ENCODE results near the gene NT5DC3. TPM values are rescaled to one million over a fixed set of nuclear protein-coding genes. Genes with fewer than 3 reads are reported as not detected.

The NT5DC3 gene
- total and polyA plus RNA-seq, 2 experiments from 2014 or later, result 2.8 to 6.3 TPM

GRCh38 chr12:103793512-103794045, 47.5 kb downstream of the NT5DC3 start:
- H3K36me3 ChIP-seq (replicated peaks; ENCODE audit: insufficient read depth, low read depth), result no peaks in the 10 kb centered on the region
- H3K4me1 ChIP-seq (ENCODE audit: insufficient read depth), result no peaks in the 10 kb centered on the region
- no peaks in the 10 kb centered on the region for H3K9me3 ChIP-seq (ENCODE audit: low read depth)
- H3K79me2 ChIP-seq, result no peaks in the 10 kb centered on the region
- H3K4me3 ChIP-seq, result no peak overlapping the region
- no peak overlapping the region for H3K4me2 ChIP-seq
- H3K27ac ChIP-seq, result no peak overlapping the region
- H3K27me3 ChIP-seq, result no peaks in the 10 kb centered on the region
- TF ChIP-seq EZH2 (IDR thresholded peaks at IDR 0.05; ENCODE audit: borderline replicate concordance) (no peak), EZH2phosphoT487 (IDR thresholded peaks at IDR 0.05; ENCODE audit: low read depth, severe bottlenecking, unreplicated experiment) (no peak)
- TF ChIP-seq, protein P1, sequence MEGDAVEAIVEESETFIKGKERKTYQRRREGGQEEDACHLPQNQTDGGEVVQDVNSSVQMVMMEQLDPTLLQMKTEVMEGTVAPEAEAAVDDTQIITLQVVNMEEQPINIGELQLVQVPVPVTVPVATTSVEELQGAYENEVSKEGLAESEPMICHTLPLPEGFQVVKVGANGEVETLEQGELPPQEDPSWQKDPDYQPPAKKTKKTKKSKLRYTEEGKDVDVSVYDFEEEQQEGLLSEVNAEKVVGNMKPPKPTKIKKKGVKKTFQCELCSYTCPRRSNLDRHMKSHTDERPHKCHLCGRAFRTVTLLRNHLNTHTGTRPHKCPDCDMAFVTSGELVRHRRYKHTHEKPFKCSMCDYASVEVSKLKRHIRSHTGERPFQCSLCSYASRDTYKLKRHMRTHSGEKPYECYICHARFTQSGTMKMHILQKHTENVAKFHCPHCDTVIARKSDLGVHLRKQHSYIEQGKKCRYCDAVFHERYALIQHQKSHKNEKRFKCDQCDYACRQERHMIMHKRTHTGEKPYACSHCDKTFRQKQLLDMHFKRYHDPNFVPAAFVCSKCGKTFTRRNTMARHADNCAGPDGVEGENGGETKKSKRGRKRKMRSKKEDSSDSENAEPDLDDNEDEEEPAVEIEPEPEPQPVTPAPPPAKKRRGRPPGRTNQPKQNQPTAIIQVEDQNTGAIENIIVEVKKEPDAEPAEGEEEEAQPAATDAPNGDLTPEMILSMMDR (IDR thresholded peaks at IDR 0.05; ENCODE audit: poor library complexity), result no peak
- no peak for DNase-seq (ENCODE audit: low spot score)
- WGBS (ENCODE audit: low lambda C conversion rate, missing lambda C conversion rate), result 86% methylated on average over 9 of the region's 9 CpGs
- H4K20me1 ChIP-seq (ENCODE audit: insufficient read depth, poor library complexity, severe bottlenecking), result no peaks in the 10 kb centered on the region
- no peaks in the 10 kb centered on the region for H3K9me2 ChIP-seq (replicated peaks; ENCODE audit: insufficient read depth)
- no peak overlapping the region for H2AFZ ChIP-seq

- Histone ChIP-seq H3K36me3 (replicated peaks; ENCODE audit: insufficient read depth, low read depth) (no peaks in the 10 kb centered on the region), H3K27me3 (no peaks in the 10 kb centered on the region), H2AFZ (no peak overlapping the region), H4K20me1 (ENCODE audit: insufficient read depth, poor library complexity, severe bottlenecking) (no peaks in the 10 kb centered on the region), H3K4me2 (no peak overlapping the region), H3K4me1 (ENCODE audit: insufficient read depth) (no peaks in the 10 kb centered on the region), H3K27ac (no peak overlapping the region), H3K79me2 (no peaks in the 10 kb centered on the region), H3K9me2 (replicated peaks; ENCODE audit: insufficient read depth) (no peaks in the 10 kb centered on the region), H3K4me3 (no peak overlapping the region), H3K9me3 (ENCODE audit: low read depth) (no peaks in the 10 kb centered on the region)
- DNase-seq (ENCODE audit: low spot score), result no peak
- TF ChIP-seq EZH2 (IDR thresholded peaks at IDR 0.05; ENCODE audit: borderline replicate concordance) (no peak), EZH2phosphoT487 (IDR thresholded peaks at IDR 0.05; ENCODE audit: low read depth, severe bottlenecking, unreplicated experiment) (no peak)
- TF ChIP-seq, protein P1 (IDR thresholded peaks at IDR 0.05; ENCODE audit: poor library complexity), result no peak
- WGBS (ENCODE audit: low lambda C conversion rate, missing lambda C conversion rate), result 68% methylated on average over 3 of the region's 3 CpGs
Measured at GRCh38 chr12:103793046-103793445, 48.0 kb downstream of the NT5DC3 start.

- no peaks in the 10 kb centered on the region for H3K27me3 ChIP-seq
- H3K9me2 ChIP-seq (replicated peaks; ENCODE audit: insufficient read depth), result no peaks in the 10 kb centered on the region
- TF ChIP-seq, protein P1 (IDR thresholded peaks at IDR 0.05; ENCODE audit: poor library complexity), result no peak
- TF ChIP-seq EZH2 (IDR thresholded peaks at IDR 0.05; ENCODE audit: borderline replicate concordance), result no peak
- no peak for TF ChIP-seq EZH2phosphoT487 (IDR thresholded peaks at IDR 0.05; ENCODE audit: low read depth, severe bottlenecking, unreplicated experiment)
- no peaks in the 10 kb centered on the region for H3K9me3 ChIP-seq (ENCODE audit: low read depth)
- H3K36me3 ChIP-seq (replicated peaks; ENCODE audit: insufficient read depth, low read depth), result no peaks in the 10 kb centered on the region
- no peaks in the 10 kb centered on the region for H3K79me2 ChIP-seq
- no peaks in the 10 kb centered on the region for H4K20me1 ChIP-seq (ENCODE audit: insufficient read depth, poor library complexity, severe bottlenecking)
- H3K4me2 ChIP-seq, result no peak overlapping the region
- H3K4me3 ChIP-seq, result no peak overlapping the region
- DNase-seq (ENCODE audit: low spot score), result no peak
- H2AFZ ChIP-seq, result no peak overlapping the region
- H3K27ac ChIP-seq, result no peak overlapping the region
- WGBS (ENCODE audit: low lambda C conversion rate, missing lambda C conversion rate), result 93% methylated on average over 10 of the region's 10 CpGs
- no peaks in the 10 kb centered on the region for H3K4me1 ChIP-seq (ENCODE audit: insufficient read depth)
Measured at GRCh38 chr12:103791350-103791920, 49.6 kb downstream of the NT5DC3 start.

Data from hepatocyte (in vitro differentiated cells).